ENCODE results near the gene THAP11. TPM values are rescaled to one million over a fixed set of nuclear protein-coding genes. Genes with fewer than 3 reads are reported as not detected.

The THAP11 gene
- total RNA-seq, 1 experiment from 2014 or later: 37.2 TPM

- no peak overlapping the region for H3K4me3 ChIP-seq
- H3K9me3 ChIP-seq: no peaks in the 10 kb centered on the region
- no peaks in the 10 kb centered on the region for H3K27me3 ChIP-seq
- peaks cover 10% of the 10 kb centered on the region for H3K36me3 ChIP-seq
- DNase-seq: no peak
Observed at GRCh38 chr16:67886387-67886786, 44.3 kb downstream of the THAP11 start.

- no peak overlapping the region for H3K4me3 ChIP-seq
- H3K36me3 ChIP-seq: peaks cover 9% of the 10 kb centered on the region
- H3K27me3 ChIP-seq: no peaks in the 10 kb centered on the region
- DNase-seq: no peak
- H3K9me3 ChIP-seq: no peaks in the 10 kb centered on the region
Observed at GRCh38 chr16:67888331-67888730, 46.2 kb downstream of the THAP11 start.

- H3K4me3 ChIP-seq: peak overlapping the region; percentile 75
- H3K36me3 ChIP-seq: no peaks in the 10 kb centered on the region
- no peaks in the 10 kb centered on the region for H3K9me3 ChIP-seq
- H3K27me3 ChIP-seq: no peaks in the 10 kb centered on the region
- no peak for DNase-seq
Observed at GRCh38 chr16:67892375-67892774, 50.3 kb downstream of the THAP11 start.

DNA sequence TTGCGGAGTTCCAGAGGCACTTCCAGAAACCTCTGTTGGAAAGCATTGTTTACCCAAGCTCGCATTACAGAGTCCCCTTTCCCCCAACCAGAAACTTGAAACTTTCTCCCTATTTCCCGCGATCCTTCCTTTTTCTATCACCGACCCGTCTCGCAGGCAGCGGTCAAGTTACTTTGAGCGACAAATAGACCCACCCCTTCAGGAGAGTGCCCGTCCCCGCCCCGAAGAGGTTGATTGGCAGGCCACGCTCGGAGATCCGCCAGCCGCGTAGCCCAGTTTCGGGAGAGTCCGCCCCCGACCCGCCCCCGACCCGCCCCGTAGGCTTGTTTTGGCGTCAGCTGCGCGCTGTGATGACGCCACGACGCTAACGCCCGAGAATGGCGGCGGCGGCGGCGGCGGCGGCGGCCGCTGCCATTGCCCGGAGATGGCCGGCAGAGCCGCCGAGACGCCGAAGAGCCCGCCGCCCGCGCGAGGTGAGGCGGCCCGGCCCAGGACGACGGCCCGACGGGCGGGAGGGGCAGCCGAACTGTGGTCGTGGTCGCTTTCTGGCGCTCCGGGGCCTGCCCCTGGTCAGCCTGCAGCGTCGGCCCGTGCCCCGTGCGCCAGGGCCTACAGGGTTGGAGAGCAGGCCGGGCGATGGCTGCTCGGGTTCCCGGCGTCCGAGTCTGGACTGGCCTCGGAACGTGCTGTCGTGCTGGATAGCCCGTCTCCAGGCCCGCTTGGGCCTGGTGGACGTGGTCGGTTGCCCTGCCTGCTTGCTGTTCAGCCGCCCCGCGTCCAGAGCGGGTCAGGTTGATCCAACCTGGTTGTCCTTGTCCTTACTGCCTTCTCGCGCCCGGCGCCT is 51.0 kb downstream of the THAP11 start, which contains the start of gene PSKH1:
PSKH1 (plus strand) TSS at position 356 of the 844 bp plus-strand sequence. CDS start 15,496 bp downstream, outside the sequence.
- Histone ChIP-seq H3K36me3 (no peaks in the 10 kb centered on the region), H3K4me3 (peak within 1 kb of the TSS; percentile 75), H3K27me3 (no peaks in the 10 kb centered on the region), H3K9me3 (no peaks in the 10 kb centered on the region)
- peak; percentile 88 for DNase-seq

Other genes with a start within 250 kb of the THAP11 start
- gene CARMIL2, start 197.2 kb upstream of the THAP11 start, total RNA-seq (2014; rRNA removed; shearing (Covaris generic); ENCODE audit: low replicate concordance): 0.07 TPM in 1 of 2 replicates, not detected in the other
- gene ACD, start 182.1 kb upstream of the THAP11 start, total RNA-seq (2014; rRNA removed; shearing (Covaris generic); ENCODE audit: low replicate concordance): 24.4 and 24.7 TPM in 2 replicates
- gene PARD6A, start 181.4 kb upstream of the THAP11 start, total RNA-seq (2014; rRNA removed; shearing (Covaris generic); ENCODE audit: low replicate concordance): 0.89 and 1.5 TPM in 2 replicates
- 8.8 and 15.7 TPM in 2 replicates for gene ENKD1, start 175.6 kb upstream of the THAP11 start, total RNA-seq (2014; rRNA removed; shearing (Covaris generic); ENCODE audit: low replicate concordance)
- not detected in 2 replicates for gene C16orf86, start 175.5 kb upstream of the THAP11 start, total RNA-seq (2014; rRNA removed; shearing (Covaris generic); ENCODE audit: low replicate concordance)
- gene GFOD2, start 123.0 kb upstream of the THAP11 start, total RNA-seq (2014; rRNA removed; shearing (Covaris generic); ENCODE audit: low replicate concordance): 11.8 and 13.4 TPM in 2 replicates
- 0.79 and 1.8 TPM in 2 replicates for gene RANBP10, start 35.8 kb upstream of the THAP11 start, total RNA-seq (2014; rRNA removed; shearing (Covaris generic); ENCODE audit: low replicate concordance)
- 1.4 TPM in 1 of 2 replicates, not detected in the other for gene TSNAXIP1, start 35.4 kb upstream of the THAP11 start, total RNA-seq (2014; rRNA removed; shearing (Covaris generic); ENCODE audit: low replicate concordance)
- gene NUTF2, start 4.6 kb downstream of the THAP11 start, total RNA-seq (2014; rRNA removed; shearing (Covaris generic); ENCODE audit: low replicate concordance): 55.9 and 178 TPM in 2 replicates
- gene CENPT, start 5.4 kb downstream of the THAP11 start, total RNA-seq (2014; rRNA removed; shearing (Covaris generic); ENCODE audit: low replicate concordance): 20.4 and 27.4 TPM in 2 replicates
- gene EDC4, start 30.7 kb downstream of the THAP11 start, total RNA-seq (2014; rRNA removed; shearing (Covaris generic); ENCODE audit: low replicate concordance): 19.8 and 38.6 TPM in 2 replicates
- gene NRN1L, start 42.6 kb downstream of the THAP11 start, total RNA-seq (2014; rRNA removed; shearing (Covaris generic); ENCODE audit: low replicate concordance): not detected in 2 replicates
- gene PSKH1, start 50.9 kb downstream of the THAP11 start, total RNA-seq (2014; rRNA removed; shearing (Covaris generic); ENCODE audit: low replicate concordance): 3.1 and 13.8 TPM in 2 replicates
- gene CTRL, start 89.5 kb downstream of the THAP11 start, total RNA-seq (2014; rRNA removed; shearing (Covaris generic); ENCODE audit: low replicate concordance): 0.72 and 1.9 TPM in 2 replicates
- gene PSMB10, start 94.5 kb downstream of the THAP11 start, total RNA-seq (2014; rRNA removed; shearing (Covaris generic); ENCODE audit: low replicate concordance): 8.8 and 12.7 TPM in 2 replicates
- gene LCAT, start 101.8 kb downstream of the THAP11 start, total RNA-seq (2014; rRNA removed; shearing (Covaris generic); ENCODE audit: low replicate concordance): 0.16 TPM in 1 of 2 replicates, not detected in the other
- gene SLC12A4, start 126.3 kb downstream of the THAP11 start, total RNA-seq (2014; rRNA removed; shearing (Covaris generic); ENCODE audit: low replicate concordance): 11.9 and 12.3 TPM in 2 replicates
- gene DPEP3, start 138.2 kb downstream of the THAP11 start, total RNA-seq (2014; rRNA removed; shearing (Covaris generic); ENCODE audit: low replicate concordance): not detected in 2 replicates
- not detected in 2 replicates for gene DPEP2, start 157.2 kb downstream of the THAP11 start, total RNA-seq (2014; rRNA removed; shearing (Covaris generic); ENCODE audit: low replicate concordance)
- not detected in 2 replicates for gene DPEP2NB, start 173.6 kb downstream of the THAP11 start, total RNA-seq (2014; rRNA removed; shearing (Covaris generic); ENCODE audit: low replicate concordance)
- gene DDX28, start 180.9 kb downstream of the THAP11 start, total RNA-seq (2014; rRNA removed; shearing (Covaris generic); ENCODE audit: low replicate concordance): 17.9 and 18.0 TPM in 2 replicates
- gene DUS2, start 181.0 kb downstream of the THAP11 start, total RNA-seq (2014; rRNA removed; shearing (Covaris generic); ENCODE audit: low replicate concordance): 16.9 and 25.0 TPM in 2 replicates
- 4.5 and 4.6 TPM in 2 replicates for gene NFATC3, start 243.1 kb downstream of the THAP11 start, total RNA-seq (2014; rRNA removed; shearing (Covaris generic); ENCODE audit: low replicate concordance)